ENCODE data around the gene MCOLN2. TPM values are rescaled to one million over a fixed set of nuclear protein-coding genes. Genes with fewer than 3 reads are reported as not detected.

MCOLN2 gene
- total RNA-seq, 1 experiment from 2014 or later = 1.3 TPM

DNA sequence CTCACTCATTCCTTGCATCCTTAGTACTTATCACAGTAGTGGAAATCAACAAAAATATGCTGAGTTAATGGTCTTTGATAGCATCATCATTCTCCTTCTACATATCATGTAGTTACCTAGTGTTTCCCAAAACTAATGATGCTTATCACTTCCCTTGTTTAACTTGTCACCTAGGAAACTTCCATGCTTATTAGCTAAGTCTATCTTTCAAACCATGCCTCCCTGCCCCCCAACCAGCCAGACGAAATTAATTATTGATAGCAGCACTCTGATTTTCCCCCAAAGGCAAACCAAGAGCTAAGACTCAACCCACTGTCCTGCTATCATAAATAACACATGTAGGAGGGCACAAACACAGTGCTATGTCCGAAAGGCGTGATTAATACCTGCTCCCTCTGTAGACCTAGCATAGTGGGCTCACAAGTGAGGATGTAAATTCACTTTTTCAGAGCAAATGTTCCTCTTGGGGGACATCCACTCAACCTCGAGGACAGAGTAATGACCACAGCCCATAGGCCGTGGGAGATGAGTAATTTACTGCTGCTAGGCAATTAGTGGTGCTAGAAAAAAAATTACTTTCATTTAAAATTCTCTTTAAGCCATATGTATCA lies 78.1 kb downstream of the MCOLN2 start:
- no peak overlapping the region for H4K5ac ChIP-seq (ENCODE audit: insufficient read length, low read depth, low read length)
- peaks cover 3% of the 10 kb centered on the region; the same call in 1 of the 2 replicates for H3K27me3 Mint-ChIP-seq (ENCODE audit: low read depth)
- H2BK20ac ChIP-seq (ENCODE audit: low read depth, low read length, poor library complexity, severe bottlenecking) = no peak overlapping the region
- no peak overlapping the region for H3K14ac ChIP-seq (ENCODE audit: insufficient read depth, low read length)
- H2AK5ac ChIP-seq (ENCODE audit: insufficient read length, low read length) = no peak overlapping the region
- H2AFZ ChIP-seq (ENCODE audit: low read length) = no peak overlapping the region
- no peak overlapping the region for H3K4me3 Mint-ChIP-seq
- H2BK12ac ChIP-seq (ENCODE audit: insufficient read length, low read depth, low read length) = no peak overlapping the region
- no peaks in the 10 kb centered on the region for H3K4me1 ChIP-seq (ENCODE audit: insufficient read depth, low read length)
- H3K4me2 ChIP-seq (ENCODE audit: insufficient read depth, insufficient read length, low read length) = no peak overlapping the region
- no peak overlapping the region for H4K91ac ChIP-seq (ENCODE audit: insufficient read length, low read depth, low read length)
- no peak overlapping the region for H3T11ph ChIP-seq (ENCODE audit: low read length)
- no peak overlapping the region for H2BK5ac ChIP-seq (ENCODE audit: insufficient read length, low read length)
- no peak overlapping the region for H3K27ac ChIP-seq (ENCODE audit: insufficient read length, low read depth, low read length)
- H2BK120ac ChIP-seq (ENCODE audit: low read depth, low read length, poor library complexity, severe bottlenecking) = no peak overlapping the region
- no peak overlapping the region for H3K27ac Mint-ChIP-seq
- no peaks in the 10 kb centered on the region for H4K20me1 ChIP-seq (ENCODE audit: control insufficient read depth, insufficient read depth, insufficient read length)
- H3K27me3 ChIP-seq (ENCODE audit: insufficient read depth, low read length) = no peaks in the 10 kb centered on the region
- H3K56ac ChIP-seq (ENCODE audit: insufficient read length, low read depth, low read length) = no peak overlapping the region
- no peaks in the 10 kb centered on the region for H3K79me2 ChIP-seq (ENCODE audit: insufficient read depth, low read length)
- no peak overlapping the region for H3K9ac ChIP-seq (ENCODE audit: extremely low read depth, insufficient read length, low read length)
- WGBS (ENCODE audit: extremely low coverage, insufficient read length, low lambda C conversion rate) = no CpG with 5 or more reads among the region's 5 CpGs
- H3K23ac ChIP-seq (ENCODE audit: insufficient read length, low read depth, low read length) = no peak overlapping the region
- no peak overlapping the region for H2BK15ac ChIP-seq (ENCODE audit: low read depth, low read length)
- H3K4me1 Mint-ChIP-seq = no peaks in the 10 kb centered on the region; a peak in 1 of 4 replicates
- no peaks in the 10 kb centered on the region for H3K23me2 ChIP-seq (ENCODE audit: insufficient read length, low read depth, low read length, poor library complexity, severe bottlenecking)
- no peak overlapping the region for H3K4ac ChIP-seq (ENCODE audit: low read depth, low read length)
- no peak for DNase-seq
- no peaks in the 10 kb centered on the region for H3K9me3 Mint-ChIP-seq
- TF ChIP-seq, protein P1, sequence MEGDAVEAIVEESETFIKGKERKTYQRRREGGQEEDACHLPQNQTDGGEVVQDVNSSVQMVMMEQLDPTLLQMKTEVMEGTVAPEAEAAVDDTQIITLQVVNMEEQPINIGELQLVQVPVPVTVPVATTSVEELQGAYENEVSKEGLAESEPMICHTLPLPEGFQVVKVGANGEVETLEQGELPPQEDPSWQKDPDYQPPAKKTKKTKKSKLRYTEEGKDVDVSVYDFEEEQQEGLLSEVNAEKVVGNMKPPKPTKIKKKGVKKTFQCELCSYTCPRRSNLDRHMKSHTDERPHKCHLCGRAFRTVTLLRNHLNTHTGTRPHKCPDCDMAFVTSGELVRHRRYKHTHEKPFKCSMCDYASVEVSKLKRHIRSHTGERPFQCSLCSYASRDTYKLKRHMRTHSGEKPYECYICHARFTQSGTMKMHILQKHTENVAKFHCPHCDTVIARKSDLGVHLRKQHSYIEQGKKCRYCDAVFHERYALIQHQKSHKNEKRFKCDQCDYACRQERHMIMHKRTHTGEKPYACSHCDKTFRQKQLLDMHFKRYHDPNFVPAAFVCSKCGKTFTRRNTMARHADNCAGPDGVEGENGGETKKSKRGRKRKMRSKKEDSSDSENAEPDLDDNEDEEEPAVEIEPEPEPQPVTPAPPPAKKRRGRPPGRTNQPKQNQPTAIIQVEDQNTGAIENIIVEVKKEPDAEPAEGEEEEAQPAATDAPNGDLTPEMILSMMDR (conservative IDR thresholded peaks at IDR 0.05) = no peak
- no peak overlapping the region for H3K18ac ChIP-seq (ENCODE audit: insufficient read length, low read depth, low read length)
- H3K36me3 Mint-ChIP-seq (ENCODE audit: insufficient read depth in 1 of 3, low read depth in 3 of 3) = no peaks in the 10 kb centered on the region
- H3K9me3 ChIP-seq (ENCODE audit: control insufficient read depth, low read depth, low read length) = no peaks in the 10 kb centered on the region
- no peak overlapping the region for H4K8ac ChIP-seq (replicated peaks; ENCODE audit: insufficient read length, low read depth, low read length)
- no peaks in the 10 kb centered on the region for H3K79me1 ChIP-seq (ENCODE audit: insufficient read depth, low read depth, low read length, poor library complexity, severe bottlenecking)

Data from H9 (cell line).